ENCODE data around the gene NCKAP5. TPM values are rescaled to one million over a fixed set of nuclear protein-coding genes. Genes with fewer than 3 reads are reported as not detected.

NCKAP5 gene
- total RNA-seq, 2 donors from 2014 or later: 2.0 to 7.1 TPM

DNA sequence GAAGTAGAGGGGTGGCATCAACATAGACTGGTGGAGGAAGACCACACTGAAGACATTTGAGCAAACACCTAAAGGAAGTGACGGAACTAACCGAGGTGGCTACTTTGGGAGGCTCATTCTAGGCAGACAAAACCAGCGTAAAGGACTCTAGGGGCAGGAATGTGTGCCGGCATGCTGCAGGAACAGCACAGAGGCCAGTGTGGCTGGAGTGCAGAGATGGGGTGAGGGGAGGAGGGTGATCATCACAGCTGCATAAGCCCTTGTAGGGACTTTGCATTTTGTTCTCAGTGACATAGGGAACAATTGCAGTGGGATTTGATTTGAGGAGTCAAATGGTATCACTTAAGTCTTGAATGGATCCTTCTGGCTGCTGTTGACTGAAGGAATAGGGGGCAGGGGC is 253.5 kb downstream of the NCKAP5 start:
- WGBS: 82% methylated on average over 4 of the region's 4 CpGs
- Histone ChIP-seq H3K36me3 (no peaks in the 10 kb centered on the region), H3K9me3 (no peaks in the 10 kb centered on the region), H3K4me1 (replicated peaks) (no peaks in the 10 kb centered on the region), H3K27me3 (replicated peaks; ENCODE audit: insufficient read depth) (no peaks in the 10 kb centered on the region), H3K27ac (no peak overlapping the region), H3K4me3 (no peak overlapping the region)
- intact Hi-C loops (cut with DNase I): no loop called here
- no peak for TF ChIP-seq POLR2A (IDR thresholded peaks at IDR 0.05)
- TF ChIP-seq, protein P1, sequence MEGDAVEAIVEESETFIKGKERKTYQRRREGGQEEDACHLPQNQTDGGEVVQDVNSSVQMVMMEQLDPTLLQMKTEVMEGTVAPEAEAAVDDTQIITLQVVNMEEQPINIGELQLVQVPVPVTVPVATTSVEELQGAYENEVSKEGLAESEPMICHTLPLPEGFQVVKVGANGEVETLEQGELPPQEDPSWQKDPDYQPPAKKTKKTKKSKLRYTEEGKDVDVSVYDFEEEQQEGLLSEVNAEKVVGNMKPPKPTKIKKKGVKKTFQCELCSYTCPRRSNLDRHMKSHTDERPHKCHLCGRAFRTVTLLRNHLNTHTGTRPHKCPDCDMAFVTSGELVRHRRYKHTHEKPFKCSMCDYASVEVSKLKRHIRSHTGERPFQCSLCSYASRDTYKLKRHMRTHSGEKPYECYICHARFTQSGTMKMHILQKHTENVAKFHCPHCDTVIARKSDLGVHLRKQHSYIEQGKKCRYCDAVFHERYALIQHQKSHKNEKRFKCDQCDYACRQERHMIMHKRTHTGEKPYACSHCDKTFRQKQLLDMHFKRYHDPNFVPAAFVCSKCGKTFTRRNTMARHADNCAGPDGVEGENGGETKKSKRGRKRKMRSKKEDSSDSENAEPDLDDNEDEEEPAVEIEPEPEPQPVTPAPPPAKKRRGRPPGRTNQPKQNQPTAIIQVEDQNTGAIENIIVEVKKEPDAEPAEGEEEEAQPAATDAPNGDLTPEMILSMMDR (IDR thresholded peaks at IDR 0.05): no peak
- TF ChIP-seq POLR2AphosphoS5 (IDR thresholded peaks at IDR 0.05): no peak
- no peak for DNase-seq (ENCODE audit: low spot score)

DNA sequence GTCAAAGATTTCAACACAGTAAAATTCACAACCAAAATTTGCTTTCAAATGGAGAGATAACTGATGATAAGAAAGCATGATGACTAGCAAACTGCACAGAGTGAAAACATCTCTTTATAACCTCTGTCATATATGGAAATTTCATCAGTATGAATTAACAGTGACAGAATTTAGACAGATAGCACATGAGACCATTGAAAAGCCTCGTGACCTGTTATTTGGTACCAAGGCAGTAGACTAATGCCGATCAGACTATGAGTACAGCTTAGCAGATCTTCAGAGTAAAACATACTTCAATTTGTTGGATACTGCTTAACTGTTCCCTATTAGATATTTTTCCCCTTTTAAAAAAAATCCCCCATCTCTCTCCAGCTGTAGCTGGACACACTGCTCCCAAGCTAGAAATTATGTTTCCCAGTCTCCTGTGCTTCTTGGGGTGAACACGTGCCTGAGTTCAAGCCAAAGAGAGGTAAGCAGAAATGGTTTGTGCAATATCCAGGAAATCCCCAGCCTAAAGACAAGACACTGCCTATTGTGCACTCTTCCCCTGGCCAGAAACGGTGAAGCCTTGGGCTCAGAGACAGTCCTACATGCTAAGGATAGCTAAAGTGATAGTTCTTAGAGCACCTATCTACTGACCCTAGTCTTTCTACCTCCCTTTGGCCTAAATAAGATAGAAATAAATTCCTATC is 256.1 kb downstream of the NCKAP5 start:
- H3K9me3 ChIP-seq: no peaks in the 10 kb centered on the region
- TF ChIP-seq POLR2AphosphoS5 (IDR thresholded peaks at IDR 0.05) (no peak), POLR2A (IDR thresholded peaks at IDR 0.05) (no peak)
- TF ChIP-seq, protein P1 (IDR thresholded peaks at IDR 0.05): no peak
- H3K36me3 ChIP-seq: no peaks in the 10 kb centered on the region
- intact Hi-C loops (cut with DNase I): no loop called here
- no peak for DNase-seq (ENCODE audit: low spot score)
- no peak overlapping the region for H3K27ac ChIP-seq
- no peaks in the 10 kb centered on the region for H3K27me3 ChIP-seq (replicated peaks; ENCODE audit: insufficient read depth)
- H3K4me3 ChIP-seq: no peak overlapping the region
- WGBS: 84% methylated on average over 4 of the region's 4 CpGs
- H3K4me1 ChIP-seq (replicated peaks): no peaks in the 10 kb centered on the region

DNA sequence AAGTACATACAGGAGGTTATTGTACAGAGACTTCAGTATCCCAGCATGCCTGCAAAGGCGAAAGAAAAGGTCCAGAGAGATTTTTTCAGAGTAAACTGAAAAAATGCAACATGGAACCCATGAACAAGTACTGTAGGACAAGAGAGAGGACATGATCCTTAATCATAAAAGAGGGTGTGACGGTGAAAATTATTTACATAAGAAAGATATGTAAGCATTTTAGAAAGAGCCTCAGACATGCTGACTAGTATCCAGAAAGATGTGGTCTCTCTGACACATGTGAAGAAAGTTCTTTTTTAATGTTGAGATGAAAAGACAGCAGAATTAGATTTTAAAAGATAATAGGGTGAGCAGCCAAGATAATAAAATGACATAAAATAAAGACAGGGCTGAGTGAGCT is 262.0 kb downstream of the NCKAP5 start:
- no peak for DNase-seq (ENCODE audit: low spot score)
- Histone ChIP-seq H3K27me3 (replicated peaks; ENCODE audit: insufficient read depth) (no peaks in the 10 kb centered on the region), H3K9me3 (no peaks in the 10 kb centered on the region), H3K36me3 (no peaks in the 10 kb centered on the region), H3K4me3 (no peak overlapping the region), H3K4me1 (replicated peaks) (no peaks in the 10 kb centered on the region), H3K27ac (no peak overlapping the region)
- 56% methylated on average over 2 of the region's 2 CpGs for whole genome bisulfite sequencing
- intact Hi-C loops (cut with DNase I): no loop called here
- TF ChIP-seq, protein P1 (IDR thresholded peaks at IDR 0.05): no peak
- TF ChIP-seq POLR2AphosphoS5 (IDR thresholded peaks at IDR 0.05) (no peak), POLR2A (IDR thresholded peaks at IDR 0.05) (no peak)

DNA sequence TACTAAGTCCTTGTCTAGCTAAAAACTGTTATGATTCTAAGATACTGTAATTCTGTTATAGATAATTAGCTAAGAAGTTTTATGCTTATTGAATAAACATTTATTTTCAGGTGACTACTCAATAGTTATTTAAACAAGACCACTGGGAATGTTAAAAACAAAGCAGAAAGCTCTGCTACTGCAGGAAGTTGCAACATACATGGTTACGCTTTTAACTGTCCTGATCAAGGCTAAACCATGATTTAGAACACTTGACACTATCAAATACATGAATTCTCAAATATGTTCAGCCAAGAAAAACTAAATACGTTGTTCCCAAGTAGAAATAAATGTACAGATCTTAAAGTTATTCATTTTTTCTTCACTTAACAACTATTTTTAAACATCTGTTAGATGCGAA is 263.9 kb downstream of the NCKAP5 start:
- TF ChIP-seq, protein P1 (IDR thresholded peaks at IDR 0.05): no peak
- TF ChIP-seq POLR2AphosphoS5 (IDR thresholded peaks at IDR 0.05) (no peak), POLR2A (IDR thresholded peaks at IDR 0.05) (no peak)
- Histone ChIP-seq H3K4me3 (no peak overlapping the region), H3K4me1 (replicated peaks) (no peaks in the 10 kb centered on the region), H3K27me3 (replicated peaks; ENCODE audit: insufficient read depth) (no peaks in the 10 kb centered on the region), H3K9me3 (no peaks in the 10 kb centered on the region), H3K27ac (no peak overlapping the region), H3K36me3 (no peaks in the 10 kb centered on the region)
- no peak for DNase-seq (ENCODE audit: low spot score)
- 62% methylated on average over 3 of the region's 3 CpGs for WGBS
- intact Hi-C loops (cut with DNase I): no loop called here

DNA sequence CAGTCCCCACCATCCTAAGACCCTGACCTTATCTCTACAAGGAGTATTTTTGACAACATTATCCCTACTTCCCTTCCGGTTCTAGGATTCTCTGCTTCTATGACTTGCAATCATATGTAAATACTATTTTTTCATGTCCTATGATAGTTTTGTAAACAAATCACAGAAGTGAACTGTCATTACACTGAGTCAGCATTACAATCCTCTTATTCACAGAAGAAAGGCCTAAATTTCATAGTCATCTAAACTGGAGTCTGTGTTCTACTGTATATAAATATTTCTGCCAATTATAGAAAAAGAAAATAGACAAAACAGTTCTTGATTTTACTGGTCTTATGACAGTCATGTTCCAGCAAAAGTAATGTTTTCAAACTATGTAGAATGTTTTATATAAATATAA is 265.1 kb downstream of the NCKAP5 start:
- DNase-seq (ENCODE audit: low spot score): no peak
- Histone ChIP-seq H3K27me3 (replicated peaks; ENCODE audit: insufficient read depth) (no peaks in the 10 kb centered on the region), H3K9me3 (no peaks in the 10 kb centered on the region), H3K4me3 (no peak overlapping the region), H3K4me1 (replicated peaks) (no peaks in the 10 kb centered on the region), H3K36me3 (no peaks in the 10 kb centered on the region), H3K27ac (no peak overlapping the region)
- TF ChIP-seq, protein P1 (IDR thresholded peaks at IDR 0.05): no peak
- no peak for TF ChIP-seq POLR2A (IDR thresholded peaks at IDR 0.05)
- intact Hi-C loops (cut with DNase I): no loop called here
- WGBS: 77% methylated on average over 1 of the region's 1 CpG

Measured in prostate gland (tissue), 2 donors.